HCT116 (cell line): ENCODE measurements around the gene SERINC5. TPM values are rescaled to one million over a fixed set of nuclear protein-coding genes. Genes with fewer than 3 reads are reported as not detected.

ENCODE experiments used
- ATAC-seq: fragments of 200-7000 bp; cut with Tn5 transposase; 2 replicates; pipeline ENCODE4 v1.9.1; 2020; ENCODE audit warnings: mild to moderate bottlenecking, moderate library complexity
- BruUV-seq: library from RNA; stranded (reverse); fragments of 400-500 nt; replicated peaks from 2 replicates; lab custom pipeline; 2021; lab: Mats Ljungman, UMichigan
- CTCF ChIA-PET: fragments of 300-600 bp; sonication (Branson Sonifier 250); formaldehyde crosslinking; loops from one replicate; lab custom pipeline; 2021; ENCODE audit warnings: antibody characterized with exemption; lab: Charles Lee
- POLR2A ChIA-PET: fragments of 300-600, 350-600 bp; sonication (Branson Sonifier 250); formaldehyde crosslinking; loops from one replicate; lab custom pipeline; 2021; ENCODE audit warnings: antibody characterized with exemption; lab: Charles Lee
- RAD21 ChIA-PET, 2 experiments: fragments of 300-600 bp; sonication (Branson Sonifier 250); formaldehyde crosslinking; loops; one replicate each; lab custom pipeline; 2023; ENCODE audit warnings: low total read pairs in 2 of 2; ENCODE audit not compliant: uncharacterized antibody in 2 of 2, unreplicated experiment in 2 of 2, low non-redundant PET in 1 of 2; lab: Charles Lee
- DNase-seq: peaks from one replicate; pipeline ENCODE4 v3.0.0-alpha.2; 2010; ENCODE audit warnings: low read depth, low spot score
- H2AFZ ChIP-seq: fragments of 200-600 bp; shearing (Covaris generic), sonication (generic); 2 replicates; pipeline ENCODE4 v1.6.1; 2017; ENCODE audit warnings: low read depth, mixed run types, mixed read lengths, antibody characterized with exemption, low read length; ENCODE audit not compliant: poor library complexity, severe bottlenecking
- H3K27ac ChIP-seq: 2 replicates; pipeline ENCODE4 v1.5.1; 2012; ENCODE audit warnings: low read depth, low read length
- H3K27me3 ChIP-seq: fragments of 200-600 bp; sonication (generic); 2 replicates; pipeline ENCODE4 v1.6.1; 2016; ENCODE audit warnings: mixed run types, low read length, mixed read lengths; ENCODE audit not compliant: insufficient read depth
- H3K36me3 ChIP-seq, 2 experiments: fragments of 200-500 bp in 1 of 2; fragments of 200-600 bp in 1 of 2; sonication (Bioruptor generic) in 1 of 2; sonication (generic) in 1 of 2; 2 replicates each; pipeline versions ENCODE4 v1.5.1 to v1.6.1; 2014 to 2016; ENCODE audit warnings: low read length in 2 of 2, inconsistent platforms in 1 of 2, mixed read lengths in 1 of 2, mixed run types in 1 of 2; ENCODE audit not compliant: insufficient read depth in 2 of 2, control insufficient read depth in 1 of 2
- H3K4me1 ChIP-seq, 2 experiments: fragments of 200-600 bp in 1 of 2; sonication (generic) in 1 of 2; 2 replicates each; pipeline versions ENCODE4 v1.5.1 to v1.6.1; 2012 to 2017; ENCODE audit warnings: low read length in 2 of 2, inconsistent platforms in 1 of 2, mild to moderate bottlenecking in 1 of 2, mixed read lengths in 1 of 2, mixed run types in 1 of 2, moderate library complexity in 1 of 2; ENCODE audit not compliant: insufficient read depth in 2 of 2, control insufficient read depth in 1 of 2
- H3K4me2 ChIP-seq: fragments of 200-600 bp; sonication (generic); 2 replicates; pipeline ENCODE4 v1.6.1; 2017; ENCODE audit warnings: mixed run types, low read length, mixed read lengths
- H3K4me3 ChIP-seq, 2 experiments: fragments of 200-600 bp in 1 of 2; sonication (generic) in 1 of 2; replicated peaks in 1 of 2; 2 replicates each; pipeline ENCODE4 v1.5.1; 2011 to 2016; ENCODE audit warnings: low read length in 2 of 2, control low read depth in 1 of 2, low read depth in 1 of 2, mild to moderate bottlenecking in 1 of 2, mixed read lengths in 1 of 2, mixed run types in 1 of 2
- H3K79me2 ChIP-seq: fragments of 200-600 bp; sonication (generic); 2 replicates; pipeline ENCODE4 v1.6.1; 2017; ENCODE audit warnings: mild to moderate bottlenecking, mixed run types, low read length, moderate library complexity, mixed read lengths; ENCODE audit not compliant: insufficient read depth
- H3K9ac ChIP-seq: fragments of 200-600 bp; sonication (generic); 2 replicates; pipeline ENCODE4 v1.6.1; 2016; ENCODE audit warnings: low read length, mixed read lengths
- H3K9me2 ChIP-seq: fragments of 200-600 bp; sonication (generic), shearing (Covaris generic); 2 replicates; pipeline ENCODE4 v1.6.1; 2017; ENCODE audit warnings: mixed run types, mild to moderate bottlenecking, moderate library complexity; ENCODE audit not compliant: insufficient read depth
- H3K9me3 ChIP-seq, 2 experiments: fragments of 200-500 bp in 1 of 2; fragments of 200-600 bp in 1 of 2; sonication (Bioruptor generic) in 1 of 2; sonication (generic) in 1 of 2; 2 replicates each; pipeline ENCODE4 v1.6.1; 2014 to 2017; ENCODE audit warnings: low read length in 2 of 2, mixed read lengths in 2 of 2, inconsistent platforms in 1 of 2, low read depth in 1 of 2, mild to moderate bottlenecking in 1 of 2, mixed run types in 1 of 2, moderate library complexity in 1 of 2; ENCODE audit not compliant: control insufficient read depth in 1 of 2, insufficient read depth in 1 of 2
- H4K20me1 ChIP-seq: fragments of 200-600 bp; sonication (generic), shearing (Covaris generic); 2 replicates; pipeline ENCODE4 v1.6.1; 2017; ENCODE audit warnings: mixed run types, mild to moderate bottlenecking, moderate library complexity; ENCODE audit not compliant: insufficient read depth
- ATF3 ChIP-seq: IDR thresholded peaks from 2 replicates; pipeline ENCODE4 v1.6.1; 2012
- CBX3 ChIP-seq: IDR thresholded peaks from 2 replicates; pipeline ENCODE4 v1.6.1; 2012; ENCODE audit warnings: low read depth
- EGR1 ChIP-seq: IDR thresholded peaks from 2 replicates; pipeline ENCODE4 v1.6.1; 2012; ENCODE audit warnings: low read depth
- ELF1 ChIP-seq: IDR thresholded peaks from 2 replicates; pipeline ENCODE4 v1.6.1; 2012; ENCODE audit warnings: low read depth, borderline replicate concordance
- EZH2phosphoT487 ChIP-seq: fragments of 200-600 bp; IDR thresholded peaks from 2 replicates; pipeline ENCODE4 v1.6.1; 2018; ENCODE audit warnings: antibody characterized with exemption, borderline replicate concordance
- FOSL1 ChIP-seq: IDR thresholded peaks from 2 replicates; pipeline ENCODE4 v1.6.1; 2012; ENCODE audit warnings: low read depth
- JUND ChIP-seq: IDR thresholded peaks from 2 replicates; pipeline ENCODE4 v1.6.1; 2012
- MAX ChIP-seq: IDR thresholded peaks from 2 replicates; pipeline ENCODE4 v1.6.1; 2012
- POLR2A ChIP-seq: IDR thresholded peaks from 2 replicates; pipeline ENCODE4 v1.7.0; 2011; ENCODE audit warnings: borderline replicate concordance; ENCODE audit not compliant: insufficient read depth, insufficient read length; ENCODE audit errors: extremely low read depth
- SIN3A ChIP-seq: IDR thresholded peaks from 2 replicates; pipeline ENCODE4 v1.6.1; 2012; ENCODE audit warnings: low read depth
- SRF ChIP-seq: IDR thresholded peaks from 2 replicates; pipeline ENCODE4 v1.6.1; 2012; ENCODE audit warnings: low read depth
- TCF7L2 ChIP-seq: IDR thresholded peaks from 2 replicates; pipeline ENCODE4 v1.7.0; 2011; ENCODE audit warnings: borderline replicate concordance, inconsistent platforms; ENCODE audit not compliant: insufficient read depth, insufficient read length; ENCODE audit errors: extremely low read depth
- ZBTB33 ChIP-seq: IDR thresholded peaks from 2 replicates; pipeline ENCODE4 v1.6.1; 2011; ENCODE audit warnings: mild to moderate bottlenecking, low read length, moderate library complexity; ENCODE audit not compliant: insufficient replicate concordance; ENCODE audit errors: extremely low read depth
- intact Hi-C: fragments of 100-400 bp; cut with micrococcal nuclease; formaldehyde crosslinking; loops from 2 replicates; pipeline ENCODE4 v1.10.0; 2022
- total RNA-seq: library from RNA; stranded (reverse); gene quantifications from one replicate; pipeline ENCODE4 v1.2.1, GENCODE V29; 2021; ENCODE audit not compliant: unreplicated experiment

The SERINC5 gene
- total RNA-seq, 1 experiment from 2014 or later = 39.3 TPM

GRCh38 chr5:80215523-80215922 lies 40.3 kb downstream of the SERINC5 start:
- Histone ChIP-seq H3K9ac (no peak overlapping the region), H3K9me3 (no peaks in the 10 kb centered on the region), H3K36me3 (no peaks in the 10 kb centered on the region), H3K27me3 (no peaks in the 10 kb centered on the region), H3K27ac (no peak overlapping the region), H3K79me2 (peaks cover 8% of the 10 kb centered on the region), H3K4me2 (no peak overlapping the region), H3K9me2 (no peaks in the 10 kb centered on the region), H3K4me1 (peaks cover 8 to 13% of the 10 kb centered on the region in 2 experiments), H3K4me3 (no peak overlapping the region), H2AFZ (no peak overlapping the region), H4K20me1 (no peaks in the 10 kb centered on the region)
- DNase-seq = no peak
- BruUV-seq = no TSS peak
- ChIA-PET POLR2A (no interaction called here), CTCF (no interaction called here), RAD21 (no interaction called here)
- intact Hi-C loops = no loop called here
- no peak for ATAC-seq
- TF ChIP-seq EZH2phosphoT487 (no peak), ELF1 (no peak), JUND (no peak), SRF (no peak), TCF7L2 (no peak), SIN3A (no peak), CBX3 (no peak), POLR2A (no peak), ZBTB33 (no peak), FOSL1 (no peak), MAX (no peak), EGR1 (no peak), ATF3 (no peak)
